MM.1S (cell line): ENCODE results near the gene MBLAC1.

ENCODE experiments used
- DNase-seq: peaks from one replicate; pipeline ENCODE4 v3.0.0-alpha.2; 2015
- H2AFZ ChIP-seq: fragments of 300-600 bp; sonication (generic); 2 replicates; pipeline ENCODE4 v1.6.0; 2016; ENCODE audit warnings: antibody characterized with exemption, low read length
- H3F3A ChIP-seq: fragments of 300-600 bp; sonication (generic); 2 replicates; pipeline ENCODE4 v1.6.1; 2016; ENCODE audit warnings: mild to moderate bottlenecking, antibody characterized with exemption, low read length, moderate library complexity, mixed read lengths; ENCODE audit not compliant: insufficient read depth
- H3K27ac ChIP-seq: fragments of 300-600 bp; sonication (generic); 2 replicates; pipeline ENCODE4 v1.5.1; 2016; ENCODE audit warnings: mild to moderate bottlenecking, low read length
- H3K27me3 ChIP-seq: fragments of 300-600 bp; sonication (generic); replicated peaks from 2 replicates; pipeline ENCODE4 v1.6.0; 2016; ENCODE audit warnings: low read length; ENCODE audit not compliant: insufficient read depth
- H3K36me3 ChIP-seq: fragments of 300-600 bp; sonication (generic); replicated peaks from 2 replicates; pipeline ENCODE4 v1.6.1; 2016; ENCODE audit warnings: mild to moderate bottlenecking, low read length, mixed read lengths; ENCODE audit not compliant: insufficient read depth
- H3K4me1 ChIP-seq: fragments of 300-600 bp; sonication (generic); 2 replicates; pipeline ENCODE4 v1.6.1; 2016; ENCODE audit warnings: low read length, mixed read lengths
- H3K4me2 ChIP-seq: fragments of 300-600 bp; sonication (generic); 2 replicates; pipeline ENCODE4 v1.6.0; 2016; ENCODE audit warnings: low read depth, low read length
- H3K4me3 ChIP-seq: fragments of 300-600 bp; sonication (generic); 2 replicates; pipeline ENCODE4 v1.5.1; 2016; ENCODE audit warnings: low read length, mixed read lengths
- H3K79me2 ChIP-seq: fragments of 300-600 bp; sonication (generic); 2 replicates; pipeline ENCODE4 v1.6.1; 2016; ENCODE audit warnings: mixed run types, low read length, mixed read lengths
- H3K9ac ChIP-seq: fragments of 300-600 bp; sonication (generic); 2 replicates; pipeline ENCODE4 v1.6.1; 2016; ENCODE audit warnings: low read length, mixed read lengths
- H3K9me2 ChIP-seq: fragments of 300-600 bp; sonication (generic); replicated peaks from 2 replicates; pipeline ENCODE4 v1.6.1; 2016; ENCODE audit warnings: mild to moderate bottlenecking, low read length, mixed read lengths; ENCODE audit not compliant: insufficient read depth
- H3K9me3 ChIP-seq: fragments of 300-600 bp; sonication (generic); replicated peaks from 2 replicates; pipeline ENCODE4 v1.6.1; 2016; ENCODE audit warnings: mild to moderate bottlenecking, low read length, mixed read lengths; ENCODE audit not compliant: insufficient read depth
- H4K20me1 ChIP-seq: fragments of 300-600 bp; sonication (generic); 2 replicates; pipeline ENCODE4 v1.6.1; 2016; ENCODE audit warnings: mild to moderate bottlenecking, low read length, moderate library complexity, mixed read lengths; ENCODE audit not compliant: insufficient read depth
- EZH2 ChIP-seq: fragments of 300-600 bp; sonication (generic); optimal IDR thresholded peaks from 2 replicates; pipeline ENCODE3; 2017; ENCODE audit warnings: low read depth, mild to moderate bottlenecking, antibody characterized with exemption, low read length, mixed read lengths
- EZH2phosphoT487 ChIP-seq: fragments of 300-600 bp; sonication (generic); IDR thresholded peaks from 2 replicates; pipeline ENCODE4 v1.6.1; 2018; ENCODE audit warnings: antibody characterized with exemption, low read length
- TF ChIP-seq, protein P1 (sequence below): fragments of 300-600 bp; sonication (generic); IDR thresholded peaks from 2 replicates; pipeline ENCODE4 v1.5.1; 2016; ENCODE audit warnings: antibody characterized with exemption, low read length, mixed read lengths

The MBLAC1 gene

DNA sequence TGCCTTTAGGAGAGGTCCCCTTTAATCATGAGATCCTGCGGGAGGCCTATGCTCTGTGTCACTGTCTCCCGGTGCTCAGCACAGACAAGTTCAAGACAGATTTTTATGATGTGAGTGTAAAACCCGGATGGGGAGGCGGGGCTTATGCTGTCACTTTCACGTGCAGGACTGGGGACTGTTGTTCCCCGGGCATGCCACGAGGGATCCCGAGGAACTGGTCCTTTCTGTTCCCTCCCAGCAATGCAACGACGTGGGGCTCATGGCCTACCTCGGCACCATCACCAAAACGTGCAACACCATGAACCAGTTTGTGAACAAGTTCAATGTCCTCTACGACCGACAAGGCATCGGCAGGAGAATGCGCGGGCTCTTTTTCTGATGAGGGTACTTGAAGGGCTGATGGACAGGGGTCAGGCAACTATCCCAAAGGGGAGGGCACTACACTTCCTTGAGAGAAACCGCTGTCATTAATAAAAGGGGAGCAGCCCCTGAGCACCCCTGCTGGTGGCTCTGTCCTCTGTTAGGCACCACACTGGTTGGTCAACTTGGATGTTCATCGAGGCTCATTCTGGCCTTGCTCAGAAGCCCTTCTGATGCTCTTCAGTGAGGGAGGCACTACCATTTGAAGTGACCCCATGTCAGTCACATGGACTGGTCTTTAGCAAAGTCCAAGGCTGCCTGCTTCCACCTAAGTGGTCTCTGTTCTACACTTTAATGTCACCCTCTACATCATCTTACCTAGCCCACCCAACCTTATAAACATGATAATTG is 35.2 kb upstream of the MBLAC1 start:
- Histone ChIP-seq H3K27me3 (no peaks in the 10 kb centered on the region), H3K36me3 (peaks cover 33% of the 10 kb centered on the region), H3K9me3 (no peaks in the 10 kb centered on the region), H3K9ac (no peak overlapping the region), H2AFZ (no peak overlapping the region), H3K4me1 (peaks cover 9% of the 10 kb centered on the region; the same call in 1 of the 2 replicates), H3K27ac (no peak overlapping the region), H3K9me2 (no peaks in the 10 kb centered on the region), H4K20me1 (no peaks in the 10 kb centered on the region), H3K79me2 (peaks cover 58% of the 10 kb centered on the region), H3K4me2 (no peak overlapping the region), H3F3A (peaks cover 54% of the 10 kb centered on the region), H3K4me3 (no peak overlapping the region)
- no peak for DNase-seq
- TF ChIP-seq EZH2phosphoT487 (no peak), EZH2 (no peak)
- TF ChIP-seq, protein P1, sequence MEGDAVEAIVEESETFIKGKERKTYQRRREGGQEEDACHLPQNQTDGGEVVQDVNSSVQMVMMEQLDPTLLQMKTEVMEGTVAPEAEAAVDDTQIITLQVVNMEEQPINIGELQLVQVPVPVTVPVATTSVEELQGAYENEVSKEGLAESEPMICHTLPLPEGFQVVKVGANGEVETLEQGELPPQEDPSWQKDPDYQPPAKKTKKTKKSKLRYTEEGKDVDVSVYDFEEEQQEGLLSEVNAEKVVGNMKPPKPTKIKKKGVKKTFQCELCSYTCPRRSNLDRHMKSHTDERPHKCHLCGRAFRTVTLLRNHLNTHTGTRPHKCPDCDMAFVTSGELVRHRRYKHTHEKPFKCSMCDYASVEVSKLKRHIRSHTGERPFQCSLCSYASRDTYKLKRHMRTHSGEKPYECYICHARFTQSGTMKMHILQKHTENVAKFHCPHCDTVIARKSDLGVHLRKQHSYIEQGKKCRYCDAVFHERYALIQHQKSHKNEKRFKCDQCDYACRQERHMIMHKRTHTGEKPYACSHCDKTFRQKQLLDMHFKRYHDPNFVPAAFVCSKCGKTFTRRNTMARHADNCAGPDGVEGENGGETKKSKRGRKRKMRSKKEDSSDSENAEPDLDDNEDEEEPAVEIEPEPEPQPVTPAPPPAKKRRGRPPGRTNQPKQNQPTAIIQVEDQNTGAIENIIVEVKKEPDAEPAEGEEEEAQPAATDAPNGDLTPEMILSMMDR = no peak; the same call in 1 of the 2 replicates

DNA sequence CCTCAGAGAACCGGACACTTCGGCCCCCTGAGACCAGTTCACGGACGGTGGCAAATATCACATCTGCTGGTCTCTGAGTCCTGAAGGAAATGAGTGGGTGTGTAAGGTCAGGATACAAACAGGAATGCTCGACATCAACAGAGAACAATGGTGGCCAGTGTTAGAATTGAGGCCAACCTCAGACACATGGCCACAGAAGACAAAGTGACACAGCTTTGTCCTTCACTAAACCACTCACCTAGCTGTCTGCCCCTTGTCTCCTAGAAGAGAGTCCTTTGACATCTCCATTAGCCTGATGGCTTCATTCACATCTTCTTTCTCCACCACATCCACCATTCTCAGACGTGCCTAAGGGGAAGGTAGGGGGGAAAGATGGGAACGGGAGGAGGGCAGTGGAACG is 33.7 kb upstream of the MBLAC1 start:
- Histone ChIP-seq H3K4me2 (no peak overlapping the region), H3K27me3 (no peaks in the 10 kb centered on the region), H3F3A (peaks cover 54% of the 10 kb centered on the region), H4K20me1 (no peaks in the 10 kb centered on the region), H3K27ac (no peak overlapping the region), H3K4me3 (no peak overlapping the region), H3K79me2 (peaks cover 68% of the 10 kb centered on the region), H3K9ac (no peak overlapping the region), H2AFZ (no peak overlapping the region), H3K36me3 (peaks cover 43% of the 10 kb centered on the region), H3K9me3 (no peaks in the 10 kb centered on the region), H3K4me1 (peaks cover 9% of the 10 kb centered on the region; the same call in 1 of the 2 replicates), H3K9me2 (no peaks in the 10 kb centered on the region)
- no peak for TF ChIP-seq EZH2phosphoT487
- TF ChIP-seq EZH2 = no peak
- TF ChIP-seq, protein P1 = no peak
- no peak for DNase-seq

DNA sequence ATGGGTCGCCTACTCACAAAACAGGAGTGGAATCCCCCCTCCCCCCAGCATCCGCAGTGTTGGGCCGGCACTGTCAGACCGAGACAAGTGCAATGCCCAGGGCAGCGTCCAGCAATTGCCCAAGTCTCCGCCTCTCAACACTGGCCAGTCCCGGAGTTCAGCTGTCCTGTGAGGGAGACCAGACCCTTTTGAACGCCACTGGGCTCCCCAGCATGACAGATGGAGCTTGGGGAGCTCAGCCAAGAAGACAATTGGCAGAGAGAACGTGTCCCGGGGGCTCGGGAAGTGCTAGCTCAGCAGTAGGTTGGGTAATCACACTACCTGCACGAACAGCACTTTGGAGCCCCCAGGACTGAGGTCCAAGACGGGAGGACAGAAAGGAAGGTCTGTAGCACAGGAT is 33.3 kb upstream of the MBLAC1 start:
- H4K20me1 ChIP-seq = no peaks in the 10 kb centered on the region
- H3K9me3 ChIP-seq = no peaks in the 10 kb centered on the region
- H3K4me2 ChIP-seq = no peak overlapping the region
- no peak overlapping the region for H3K4me3 ChIP-seq
- H3K4me1 ChIP-seq = peaks cover 9% of the 10 kb centered on the region; the same call in 1 of the 2 replicates
- TF ChIP-seq, protein P1 = no peak
- TF ChIP-seq EZH2phosphoT487 (no peak), EZH2 (no peak)
- H3K9me2 ChIP-seq = no peaks in the 10 kb centered on the region
- H3K9ac ChIP-seq = no peak overlapping the region
- H3F3A ChIP-seq = peaks cover 54% of the 10 kb centered on the region
- H3K27ac ChIP-seq = no peak overlapping the region
- H3K36me3 ChIP-seq = peaks cover 47% of the 10 kb centered on the region
- H2AFZ ChIP-seq = no peak overlapping the region
- peaks cover 71% of the 10 kb centered on the region for H3K79me2 ChIP-seq
- no peaks in the 10 kb centered on the region for H3K27me3 ChIP-seq
- no peak for DNase-seq
